C4-2B (cell line): ENCODE measurements around the gene SOX30.

Experiments
- CTCF ChIP-seq: fragments of 450-650 bp; conservative IDR thresholded peaks from 2 replicates; pipeline ENCODE4 v1.5.1; 2017; ENCODE audit warnings: mild to moderate bottlenecking
- ZFX ChIP-seq: fragments of 450-650 bp; IDR thresholded peaks from 2 replicates; pipeline ENCODE4 v1.6.1; 2017

GRCh38 chr5:157682257-157682656 is 30.0 kb upstream of the SOX30 start:
- TF ChIP-seq CTCF, result no peak
- TF ChIP-seq ZFX, result no peak
